ENCODE measurements around the gene LHX3.

GRCh38 chr9:136154943-136155342 lies 50.0 kb downstream of the LHX3 start:
- no peak for TF ChIP-seq ZFP3 (CRISPR knock-in tag; IDR thresholded peaks at IDR 0.05)
- no peak for TF ChIP-seq ZFP30 (CRISPR knock-in tag; IDR thresholded peaks at IDR 0.05)
- no peak for TF ChIP-seq CSDC2 (CRISPR knock-in tag; IDR thresholded peaks at IDR 0.05)
- TF ChIP-seq ARNTL (CRISPR knock-in tag; IDR thresholded peaks at IDR 0.05; ENCODE audit: borderline replicate concordance, low read depth): no peak
- no peak for TF ChIP-seq PPARA (CRISPR knock-in tag; IDR thresholded peaks at IDR 0.05; ENCODE audit: borderline replicate concordance)
- no peak for TF ChIP-seq SNAI2 (CRISPR knock-in tag; IDR thresholded peaks at IDR 0.05)
- TF ChIP-seq CSRNP3 (CRISPR knock-in tag; IDR thresholded peaks at IDR 0.05): no peak
- no peak for TF ChIP-seq TOX (CRISPR knock-in tag; IDR thresholded peaks at IDR 0.05; ENCODE audit: borderline replicate concordance)
- no peak for TF ChIP-seq ZNF8 (CRISPR knock-in tag; IDR thresholded peaks at IDR 0.05)
- TF ChIP-seq PATZ1 (CRISPR knock-in tag; IDR thresholded peaks at IDR 0.05; ENCODE audit: borderline replicate concordance): no peak
- no peak for TF ChIP-seq BACH2 (CRISPR knock-in tag; IDR thresholded peaks at IDR 0.05; ENCODE audit: borderline replicate concordance)
